NCI-H460 (cell line): ENCODE measurements around the gene DLGAP1. TPM values are rescaled to one million over a fixed set of nuclear protein-coding genes. Genes with fewer than 3 reads are reported as not detected.
"Not testable (repeated sequence)": the region's sequence is repeated elsewhere in the genome, so short reads cannot be mapped to it uniquely, and the experiment has no call there.

Experiments
- DNase-seq: peaks from one replicate; pipeline ENCODE4 v3.0.0-alpha.2; 2016; ENCODE audit warnings: low read depth; ENCODE audit errors: extremely low read depth
- total RNA-seq: library from RNA; depleted of rRNA; stranded (reverse); fragments of >200 nt; shearing (Covaris generic); gene quantifications from 2 replicates; pipeline ENCODE4 v1.2.3, GENCODE V29; 2014

DLGAP1 gene
- total RNA-seq, 1 experiment from 2014 or later = 1.8 TPM

- DNase-seq = peak; percentile 62
These were observed 348.6 kb downstream of the DLGAP1 start for GRCh38 chr18:4106407-4107033.

GRCh38 chr18:4102901-4103300 lies 352.2 kb downstream of the DLGAP1 start:
- DNase-seq = no peak

- no peak for DNase-seq
These were observed 354.1 kb downstream of the DLGAP1 start for GRCh38 chr18:4101009-4101408.

GRCh38 chr18:4096486-4096885 lies 358.6 kb downstream of the DLGAP1 start:
- peak; percentile 1 for DNase-seq

GRCh38 chr18:4093676-4094075 lies 361.4 kb downstream of the DLGAP1 start:
- no peak for DNase-seq

GRCh38 chr18:4084382-4084900 lies 370.7 kb downstream of the DLGAP1 start:
- no peak for DNase-seq

- DNase-seq = no peak
These were observed 376.9 kb downstream of the DLGAP1 start for GRCh38 chr18:4078246-4078645.

- DNase-seq = no peak
These were observed 377.4 kb downstream of the DLGAP1 start for GRCh38 chr18:4077721-4078120.

- DNase-seq = no peak
These were observed 377.9 kb downstream of the DLGAP1 start for GRCh38 chr18:4077204-4077603.

- DNase-seq = no peak
These were observed 380.5 kb downstream of the DLGAP1 start for GRCh38 chr18:4074647-4075046.

GRCh38 chr18:4069183-4069582 lies 385.9 kb downstream of the DLGAP1 start:
- no peak for DNase-seq

GRCh38 chr18:4068552-4069158 lies 386.5 kb downstream of the DLGAP1 start:
- peak; percentile 50 for DNase-seq

- no peak for DNase-seq
These were observed 391.6 kb downstream of the DLGAP1 start for GRCh38 chr18:4063545-4063944.

GRCh38 chr18:4060427-4061281 lies 394.5 kb downstream of the DLGAP1 start:
- no peak for DNase-seq

GRCh38 chr18:4058179-4058578 lies 396.9 kb downstream of the DLGAP1 start:
- DNase-seq = no peak

- DNase-seq = no peak
These were observed 414.6 kb downstream of the DLGAP1 start for GRCh38 chr18:4040391-4041092.

GRCh38 chr18:4035521-4035920 lies 419.6 kb downstream of the DLGAP1 start:
- no peak for DNase-seq

GRCh38 chr18:4034815-4035214 lies 420.3 kb downstream of the DLGAP1 start:
- DNase-seq = not testable (repeated sequence)

- no peak for DNase-seq
These were observed 428.6 kb downstream of the DLGAP1 start for GRCh38 chr18:4026542-4026941.

- no peak for DNase-seq
These were observed 430.4 kb downstream of the DLGAP1 start for GRCh38 chr18:4024702-4025101.

- DNase-seq = not testable (repeated sequence)
These were observed 432.4 kb downstream of the DLGAP1 start for GRCh38 chr18:4022749-4023148.
